ENCODE data around the gene ACIN1. TPM values are rescaled to one million over a fixed set of nuclear protein-coding genes. Genes with fewer than 3 reads are reported as not detected.

ACIN1 gene
- total RNA-seq, 1 experiment from 2014 or later: 333 TPM

DNA sequence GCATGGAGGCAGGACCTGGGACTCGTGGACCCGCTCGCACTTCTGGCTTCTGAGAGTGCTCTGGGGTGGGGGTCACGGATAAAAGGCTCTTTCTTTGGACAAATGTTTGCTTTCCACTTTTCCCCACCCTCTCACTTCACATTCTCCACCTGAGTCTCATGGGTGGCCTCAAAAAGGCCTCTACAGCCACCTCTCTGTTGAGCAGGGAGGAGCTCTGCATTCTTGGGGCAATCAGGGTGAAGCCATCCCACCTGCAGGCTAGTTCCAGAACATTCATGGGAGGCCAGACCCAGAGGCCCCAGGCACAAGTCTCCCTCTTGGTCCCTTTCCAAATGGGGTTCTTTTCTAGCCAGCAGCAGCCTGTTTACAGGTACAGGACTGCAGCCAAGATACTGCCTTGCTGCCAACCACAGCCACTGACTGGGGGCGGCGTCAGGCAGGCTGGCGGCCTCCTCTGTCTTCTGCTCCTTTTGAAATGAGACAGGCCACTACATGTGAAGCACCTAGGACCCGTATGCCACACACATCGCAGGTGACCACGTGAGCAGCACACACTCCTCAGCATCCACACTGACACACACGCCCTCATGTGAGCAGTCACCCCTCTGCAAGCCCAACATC lies 42.4 kb upstream of the ACIN1 start:
- no peaks in the 10 kb centered on the region for H4K20me1 ChIP-seq (ENCODE audit: control insufficient read depth, insufficient read depth, insufficient read length)
- no peak overlapping the region for H3K27ac ChIP-seq (ENCODE audit: insufficient read length, low read depth, low read length)
- no CpG with 5 or more reads among the region's 11 CpGs for WGBS (ENCODE audit: extremely low coverage, insufficient read length, low lambda C conversion rate)

More for the DNA sequence above, 42.4 kb upstream of the ACIN1 start:
- Histone ChIP-seq H2AK5ac (ENCODE audit: insufficient read length, low read length) (no peak overlapping the region), H2BK5ac (ENCODE audit: insufficient read length, low read length) (no peak overlapping the region), H3K4me1 (ENCODE audit: insufficient read depth, low read length) (no peaks in the 10 kb centered on the region), H3K23ac (ENCODE audit: insufficient read length, low read depth, low read length) (no peak overlapping the region), H2BK15ac (ENCODE audit: low read depth, low read length) (no peak overlapping the region), H3K79me2 (ENCODE audit: insufficient read depth, low read length) (no peaks in the 10 kb centered on the region), H3K4ac (ENCODE audit: low read depth, low read length) (no peak overlapping the region), H2BK20ac (ENCODE audit: low read depth, low read length, poor library complexity, severe bottlenecking) (no peak overlapping the region), H3K9ac (ENCODE audit: extremely low read depth, insufficient read length, low read length) (no peak overlapping the region), H3K4me2 (ENCODE audit: insufficient read depth, insufficient read length, low read length) (no peak overlapping the region), H2AFZ (ENCODE audit: low read length) (no peak overlapping the region), H4K8ac (replicated peaks; ENCODE audit: insufficient read length, low read depth, low read length) (no peak overlapping the region), H3K23me2 (ENCODE audit: insufficient read length, low read depth, low read length, poor library complexity, severe bottlenecking) (no peaks in the 10 kb centered on the region), H4K5ac (ENCODE audit: insufficient read length, low read depth, low read length) (no peak overlapping the region), H3K27me3 (ENCODE audit: insufficient read depth, low read length) (no peaks in the 10 kb centered on the region), H2BK12ac (ENCODE audit: insufficient read length, low read depth, low read length) (no peak overlapping the region), H3T11ph (ENCODE audit: low read length) (no peak overlapping the region), H3K56ac (ENCODE audit: insufficient read length, low read depth, low read length) (no peak overlapping the region), H3K9me3 (ENCODE audit: control insufficient read depth, low read depth, low read length) (no peaks in the 10 kb centered on the region), H3K14ac (ENCODE audit: insufficient read depth, low read length) (no peak overlapping the region), H2BK120ac (ENCODE audit: low read depth, low read length, poor library complexity, severe bottlenecking) (no peak overlapping the region), H3K18ac (ENCODE audit: insufficient read length, low read depth, low read length) (no peak overlapping the region), H4K91ac (ENCODE audit: insufficient read length, low read depth, low read length) (no peak overlapping the region), H3K79me1 (ENCODE audit: insufficient read depth, low read depth, low read length, poor library complexity, severe bottlenecking) (no peaks in the 10 kb centered on the region)
- TF ChIP-seq, protein P1, sequence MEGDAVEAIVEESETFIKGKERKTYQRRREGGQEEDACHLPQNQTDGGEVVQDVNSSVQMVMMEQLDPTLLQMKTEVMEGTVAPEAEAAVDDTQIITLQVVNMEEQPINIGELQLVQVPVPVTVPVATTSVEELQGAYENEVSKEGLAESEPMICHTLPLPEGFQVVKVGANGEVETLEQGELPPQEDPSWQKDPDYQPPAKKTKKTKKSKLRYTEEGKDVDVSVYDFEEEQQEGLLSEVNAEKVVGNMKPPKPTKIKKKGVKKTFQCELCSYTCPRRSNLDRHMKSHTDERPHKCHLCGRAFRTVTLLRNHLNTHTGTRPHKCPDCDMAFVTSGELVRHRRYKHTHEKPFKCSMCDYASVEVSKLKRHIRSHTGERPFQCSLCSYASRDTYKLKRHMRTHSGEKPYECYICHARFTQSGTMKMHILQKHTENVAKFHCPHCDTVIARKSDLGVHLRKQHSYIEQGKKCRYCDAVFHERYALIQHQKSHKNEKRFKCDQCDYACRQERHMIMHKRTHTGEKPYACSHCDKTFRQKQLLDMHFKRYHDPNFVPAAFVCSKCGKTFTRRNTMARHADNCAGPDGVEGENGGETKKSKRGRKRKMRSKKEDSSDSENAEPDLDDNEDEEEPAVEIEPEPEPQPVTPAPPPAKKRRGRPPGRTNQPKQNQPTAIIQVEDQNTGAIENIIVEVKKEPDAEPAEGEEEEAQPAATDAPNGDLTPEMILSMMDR (conservative IDR thresholded peaks at IDR 0.05): no peak
- H3K36me3 Mint-ChIP-seq (ENCODE audit: insufficient read depth in 1 of 3, low read depth in 3 of 3): peaks cover 31 to 56% (median 51%) of the 10 kb centered on the region in 3 experiments; a peak in 6 of 7 replicates
- no peaks in the 10 kb centered on the region for H3K27me3 Mint-ChIP-seq (ENCODE audit: low read depth)
- peak overlapping the region in 1 of 3 experiments; percentile 57; a peak in 2 of 7 replicates for H3K27ac Mint-ChIP-seq
- H3K9me3 Mint-ChIP-seq: no peaks in the 10 kb centered on the region
- H3K4me3 Mint-ChIP-seq: no peak overlapping the region
- no peak for DNase-seq
- no peaks in the 10 kb centered on the region for H3K4me1 Mint-ChIP-seq
